HUES64 (cell line): ENCODE data around the gene CEP95.

ENCODE experiments used
- H3K27ac ChIP-seq: 2 replicates; pipeline ENCODE4 v1.7.0; 2013; ENCODE audit warnings: low read depth, low read length, inconsistent platforms
- H3K27me3 ChIP-seq: 2 replicates; pipeline ENCODE4 v1.6.1; 2013; ENCODE audit warnings: mild to moderate bottlenecking, low read length; ENCODE audit not compliant: insufficient read depth
- H3K36me3 ChIP-seq: 2 replicates; pipeline ENCODE4 v1.6.1; 2013; ENCODE audit warnings: mild to moderate bottlenecking, low read length; ENCODE audit not compliant: insufficient read depth
- H3K4me1 ChIP-seq: 2 replicates; pipeline ENCODE4 v1.6.1; 2013; ENCODE audit warnings: mild to moderate bottlenecking, low read length, moderate library complexity; ENCODE audit not compliant: insufficient read depth
- H3K4me3 ChIP-seq: 2 replicates; pipeline ENCODE4 v1.5.1; 2013; ENCODE audit warnings: mild to moderate bottlenecking, low read length, moderate library complexity
- H3K9ac ChIP-seq: 2 replicates; pipeline ENCODE4 v1.6.1; 2013; ENCODE audit warnings: mild to moderate bottlenecking, low read depth, low read length
- H3K9me3 ChIP-seq: 2 replicates; pipeline ENCODE4 v1.6.1; 2013; ENCODE audit warnings: low read depth, low read length; ENCODE audit not compliant: insufficient read depth
- WGBS: fragments of 150-250, 120-280 bp; methylation state at CpG from one replicate; pipeline ENCODE4 v1.1.7; 2013; ENCODE audit warnings: missing lambda C conversion rate; 5-methylcytosine and 5-hydroxymethylcytosine counted together

The CEP95 gene

GRCh38 chr17:64540118-64540776 lies 33.5 kb downstream of the CEP95 start:
- Histone ChIP-seq H3K36me3 (peaks cover 58% of the 10 kb centered on the region), H3K4me3 (no peak overlapping the region), H3K4me1 (no peaks in the 10 kb centered on the region), H3K27ac (no peak overlapping the region), H3K27me3 (no peaks in the 10 kb centered on the region), H3K9me3 (no peaks in the 10 kb centered on the region), H3K9ac (no peak overlapping the region)
- WGBS = 89% methylated on average over 4 of the region's 5 CpGs

- WGBS = no CpG with 5 or more reads among the region's 2 CpGs
- Histone ChIP-seq H3K27ac (no peak overlapping the region), H3K9ac (no peak overlapping the region), H3K4me1 (peaks cover 14% of the 10 kb centered on the region), H3K36me3 (peaks cover 44% of the 10 kb centered on the region), H3K27me3 (no peaks in the 10 kb centered on the region), H3K9me3 (no peaks in the 10 kb centered on the region), H3K4me3 (no peak overlapping the region)
These were observed 38.0 kb downstream of the CEP95 start for GRCh38 chr17:64544742-64545141.

GRCh38 chr17:64546716-64547115 lies 39.9 kb downstream of the CEP95 start:
- Histone ChIP-seq H3K4me3 (no peak overlapping the region), H3K27me3 (no peaks in the 10 kb centered on the region), H3K9ac (no peak overlapping the region), H3K9me3 (no peaks in the 10 kb centered on the region), H3K4me1 (peaks cover 14% of the 10 kb centered on the region), H3K27ac (no peak overlapping the region), H3K36me3 (peaks cover 57% of the 10 kb centered on the region)
- 96% methylated on average over 7 of the region's 7 CpGs for WGBS

GRCh38 chr17:64547319-64547718 lies 40.5 kb downstream of the CEP95 start:
- Histone ChIP-seq H3K27me3 (no peaks in the 10 kb centered on the region), H3K4me1 (peaks cover 14% of the 10 kb centered on the region), H3K27ac (no peak overlapping the region), H3K4me3 (no peak overlapping the region), H3K9me3 (no peaks in the 10 kb centered on the region), H3K36me3 (peaks cover 60% of the 10 kb centered on the region), H3K9ac (no peak overlapping the region)
- 64% methylated on average over 10 of the region's 10 CpGs for WGBS

- peaks cover 19% of the 10 kb centered on the region for H3K4me1 ChIP-seq
- no peak overlapping the region for H3K4me3 ChIP-seq
- H3K9me3 ChIP-seq = no peaks in the 10 kb centered on the region
- no peaks in the 10 kb centered on the region for H3K27me3 ChIP-seq
- H3K27ac ChIP-seq = no peak overlapping the region
- H3K36me3 ChIP-seq = peaks cover 62% of the 10 kb centered on the region
- WGBS = over 99% methylated on average over 5 of the region's 5 CpGs
- no peak overlapping the region for H3K9ac ChIP-seq
These were observed 44.7 kb downstream of the CEP95 start for GRCh38 chr17:64551461-64551860.

DNA sequence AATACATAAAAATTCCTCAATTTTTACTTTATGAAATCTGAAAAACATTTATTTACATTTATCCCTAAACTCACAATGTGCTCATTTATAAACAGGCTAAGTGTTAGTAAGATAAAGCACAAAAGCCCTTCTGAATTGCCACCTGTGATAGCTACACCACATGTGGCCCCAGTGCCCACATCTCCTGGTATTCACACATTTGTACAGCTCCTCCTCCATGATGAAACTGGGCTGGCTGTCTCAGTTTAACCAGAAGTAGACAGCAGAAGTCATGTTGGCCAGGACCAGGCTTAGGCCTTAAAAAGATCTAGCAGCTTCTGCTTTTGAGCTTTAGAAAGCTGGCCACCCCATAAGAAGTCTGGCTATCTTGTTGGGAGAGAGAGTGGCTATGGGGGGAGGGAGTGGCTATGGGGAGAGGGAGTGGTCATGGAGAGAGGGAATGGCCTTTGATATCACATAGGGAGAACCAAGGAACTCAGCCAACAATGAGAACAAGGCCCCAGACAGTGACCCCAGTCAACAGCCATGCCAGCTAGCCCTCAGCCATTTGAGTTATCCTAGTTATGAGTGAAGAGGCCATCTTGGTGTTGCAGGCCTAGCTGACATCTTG lies 47.4 kb downstream of the CEP95 start:
- Histone ChIP-seq H3K27ac (no peak overlapping the region), H3K36me3 (peaks cover 65% of the 10 kb centered on the region), H3K9ac (no peak overlapping the region), H3K4me1 (peaks cover 5% of the 10 kb centered on the region; the same call in 1 of the 2 replicates), H3K4me3 (no peak overlapping the region), H3K9me3 (no peaks in the 10 kb centered on the region), H3K27me3 (no peaks in the 10 kb centered on the region)

DNA sequence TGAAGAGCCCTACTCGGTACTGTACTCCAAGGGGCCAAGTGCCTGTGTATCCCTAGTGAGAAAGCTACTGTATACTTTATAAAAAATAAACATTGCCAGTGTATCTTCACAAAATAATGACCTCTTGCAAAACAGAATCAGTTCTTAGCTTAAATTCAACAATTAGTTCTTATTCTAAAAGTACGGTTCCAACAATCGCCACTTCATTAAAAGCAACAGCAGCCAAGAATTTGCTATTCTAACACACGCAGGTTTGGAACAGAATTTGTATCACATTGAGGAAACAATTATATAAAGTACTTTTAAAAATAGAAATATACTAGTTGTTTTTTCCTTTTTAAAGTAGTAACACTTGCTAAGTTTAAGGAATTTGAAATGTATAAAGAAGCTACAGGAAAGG lies 48.5 kb downstream of the CEP95 start:
- Histone ChIP-seq H3K9me3 (no peaks in the 10 kb centered on the region), H3K9ac (no peak overlapping the region), H3K27me3 (no peaks in the 10 kb centered on the region), H3K27ac (no peak overlapping the region), H3K36me3 (peaks cover 60% of the 10 kb centered on the region), H3K4me3 (no peak overlapping the region), H3K4me1 (peaks cover 5% of the 10 kb centered on the region; the same call in 1 of the 2 replicates)
- 93% methylated on average over 3 of the region's 4 CpGs for WGBS

- no peak overlapping the region for H3K4me3 ChIP-seq
- WGBS = no CpG with 5 or more reads among the region's 1 CpG
- H3K36me3 ChIP-seq = peaks cover 32% of the 10 kb centered on the region
- no peak overlapping the region for H3K27ac ChIP-seq
- H3K9ac ChIP-seq = no peak overlapping the region
- H3K27me3 ChIP-seq = no peaks in the 10 kb centered on the region
- no peaks in the 10 kb centered on the region for H3K9me3 ChIP-seq
- H3K4me1 ChIP-seq = no peaks in the 10 kb centered on the region
These were observed 57.3 kb downstream of the CEP95 start for GRCh38 chr17:64564098-64564497.

DNA sequence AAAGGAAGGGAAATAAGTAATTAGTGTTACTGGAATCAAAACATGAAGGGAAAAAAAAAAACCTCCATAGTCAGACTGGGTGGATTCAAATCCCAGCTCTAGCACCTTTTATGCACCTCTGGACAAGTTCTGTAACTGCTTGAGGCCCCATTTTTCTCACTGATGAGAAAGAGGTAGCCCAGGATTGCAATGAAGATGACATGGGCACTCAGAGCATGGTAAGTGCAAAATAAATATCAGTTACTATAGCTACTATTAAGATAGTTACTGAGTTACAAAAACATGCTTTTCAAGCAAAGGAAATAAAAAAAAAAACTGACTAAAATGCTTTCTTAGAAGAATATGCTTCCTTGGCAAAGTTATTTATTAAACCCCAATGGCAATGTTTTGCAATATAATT lies 58.8 kb downstream of the CEP95 start:
- H3K4me3 ChIP-seq = no peak overlapping the region
- peaks cover 37% of the 10 kb centered on the region for H3K36me3 ChIP-seq
- H3K27ac ChIP-seq = no peak overlapping the region
- no peak overlapping the region for H3K9ac ChIP-seq
- H3K27me3 ChIP-seq = no peaks in the 10 kb centered on the region
- H3K9me3 ChIP-seq = no peaks in the 10 kb centered on the region
- H3K4me1 ChIP-seq = no peaks in the 10 kb centered on the region

- Histone ChIP-seq H3K27me3 (no peaks in the 10 kb centered on the region), H3K9me3 (no peaks in the 10 kb centered on the region), H3K36me3 (peaks cover 30% of the 10 kb centered on the region), H3K27ac (no peak overlapping the region), H3K4me1 (no peaks in the 10 kb centered on the region), H3K4me3 (no peak overlapping the region), H3K9ac (no peak overlapping the region)
- 96% methylated on average over 6 of the region's 6 CpGs for WGBS
These were observed 65.0 kb downstream of the CEP95 start for GRCh38 chr17:64571746-64572145.

- H3K27me3 ChIP-seq = no peaks in the 10 kb centered on the region
- no peak overlapping the region for H3K4me3 ChIP-seq
- no peaks in the 10 kb centered on the region for H3K9me3 ChIP-seq
- H3K4me1 ChIP-seq = no peaks in the 10 kb centered on the region
- no peak overlapping the region for H3K27ac ChIP-seq
- H3K9ac ChIP-seq = no peak overlapping the region
- H3K36me3 ChIP-seq = peaks cover 34% of the 10 kb centered on the region
- 80% methylated on average over 3 of the region's 3 CpGs for WGBS
These were observed 65.9 kb downstream of the CEP95 start for GRCh38 chr17:64572682-64573154.
